SK-N-MC (cell line): ENCODE measurements around the gene RPL15.

ENCODE experiments used
- EZH2 ChIP-seq: fragments of 200-600 bp; sonication (generic); IDR thresholded peaks from one replicate; pipeline ENCODE4 v1.6.1; 2017; ENCODE audit warnings: antibody characterized with exemption
- FOXP2 ChIP-seq: optimal IDR thresholded peaks from 2 replicates; pipeline ENCODE3; 2011; ENCODE audit warnings: mild to moderate bottlenecking, moderate library complexity; ENCODE audit not compliant: insufficient read depth; ENCODE audit errors: extremely low read length, control extremely low read depth
- POLR2AphosphoS5 ChIP-seq: IDR thresholded peaks from 2 replicates; pipeline ENCODE4 v1.6.1; 2012; ENCODE audit warnings: mild to moderate bottlenecking, low read depth, low read length, borderline replicate concordance

- TF ChIP-seq EZH2, result no peak
- TF ChIP-seq POLR2AphosphoS5, result peak; percentile 48; the same call in 1 of the 2 replicates
- TF ChIP-seq FOXP2, result no peak
These were observed 4.2 kb downstream of the RPL15 start for GRCh38 chr3:23921052-23921511.
